NCI-H1930 (cell line): Measurements from ENCODE around the gene MRPL23.

ENCODE experiments used
- DNase-seq, 2 experiments: peaks; one replicate each; lab custom pipeline; 2025; lab: John Stamatoyannopoulos, UW

Gene MRPL23

GRCh38 chr11:1946812-1947484 lies at the start of gene MRPL23:
Gene MRPL23, plus strand, starts transcription at chr11:1947332. Its CDS starts 31 bp downstream, at chr11:1947363.
- no peak for DNase-seq

- DNase-seq, result no peak
Observed at GRCh38 chr11:1899090-1899489, 48.0 kb upstream of the MRPL23 start.

DNA sequence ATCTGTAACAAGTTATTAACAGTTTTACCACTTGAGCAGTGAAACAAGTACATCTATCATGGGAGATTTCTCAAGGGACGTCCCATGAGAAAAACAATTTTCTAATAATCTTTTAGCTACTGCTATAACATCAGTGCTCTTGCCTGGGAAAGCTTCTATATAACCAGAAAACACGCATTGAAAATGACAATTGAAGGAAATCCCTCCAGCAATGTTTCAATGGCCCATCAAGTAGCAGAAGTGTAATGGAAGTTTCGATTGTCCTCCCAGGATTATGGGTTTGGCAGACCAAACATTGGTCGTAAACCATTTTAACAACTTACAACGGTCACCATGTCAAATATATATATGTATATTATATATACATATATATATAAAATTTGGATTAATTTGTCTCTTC lies 47.4 kb upstream of the MRPL23 start:
- DNase-seq, result no peak

DNA sequence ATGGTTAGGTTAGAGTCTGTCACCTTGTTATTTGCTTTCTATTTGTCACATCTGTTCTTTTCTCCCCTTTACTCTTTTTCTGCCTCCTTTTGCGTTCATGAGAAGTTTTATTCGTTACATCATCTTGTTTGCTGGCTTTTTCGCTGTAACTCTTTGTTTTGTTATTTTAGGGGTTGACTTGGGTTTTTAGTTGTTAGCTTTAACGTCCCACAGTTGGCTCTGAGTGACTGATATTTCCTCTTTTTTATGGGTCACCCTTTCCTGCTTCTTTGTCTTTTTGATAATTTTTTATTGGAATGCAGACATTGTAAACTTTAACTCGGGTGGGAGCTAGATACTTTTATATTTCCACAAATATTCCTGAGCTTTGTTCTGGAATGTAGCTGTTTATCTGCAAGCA lies 41.0 kb upstream of the MRPL23 start:
- DNase-seq, result no peak

- DNase-seq, result no peak
Observed at GRCh38 chr11:1906611-1907423, 40.3 kb upstream of the MRPL23 start.

GRCh38 chr11:1908618-1909017 lies 38.5 kb upstream of the MRPL23 start:
- no peak for DNase-seq

- no peak for DNase-seq
Observed at GRCh38 chr11:1909524-1909923, 37.6 kb upstream of the MRPL23 start.

DNA sequence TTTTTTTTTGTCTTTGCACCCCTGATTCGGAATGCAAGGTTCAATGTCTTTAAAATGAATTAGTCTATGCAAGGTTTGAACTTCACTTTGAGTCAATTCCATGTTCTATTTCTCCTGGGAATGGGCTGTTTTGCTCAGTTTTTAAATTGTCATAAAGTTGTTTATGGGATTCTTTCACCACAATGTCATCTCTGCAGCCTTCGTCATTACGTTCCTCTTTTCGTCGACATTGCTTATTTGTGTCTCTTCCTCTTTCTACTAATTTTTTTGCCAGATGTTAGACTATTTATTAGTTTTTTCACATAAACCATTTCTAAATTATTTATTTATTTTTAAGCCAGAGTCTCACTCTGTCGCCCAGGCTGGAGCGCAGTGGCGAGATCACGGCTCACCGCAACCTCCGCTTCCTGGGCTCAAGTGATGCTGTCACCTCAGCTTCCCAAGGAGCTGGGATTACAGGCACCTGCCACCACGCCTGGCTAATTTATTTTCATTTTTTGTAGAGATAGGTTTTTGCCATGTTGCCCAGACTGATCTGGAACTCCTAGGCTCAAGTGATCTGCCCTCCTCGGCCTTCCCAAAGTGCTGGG lies 34.7 kb upstream of the MRPL23 start:
- no peak for DNase-seq

DNA sequence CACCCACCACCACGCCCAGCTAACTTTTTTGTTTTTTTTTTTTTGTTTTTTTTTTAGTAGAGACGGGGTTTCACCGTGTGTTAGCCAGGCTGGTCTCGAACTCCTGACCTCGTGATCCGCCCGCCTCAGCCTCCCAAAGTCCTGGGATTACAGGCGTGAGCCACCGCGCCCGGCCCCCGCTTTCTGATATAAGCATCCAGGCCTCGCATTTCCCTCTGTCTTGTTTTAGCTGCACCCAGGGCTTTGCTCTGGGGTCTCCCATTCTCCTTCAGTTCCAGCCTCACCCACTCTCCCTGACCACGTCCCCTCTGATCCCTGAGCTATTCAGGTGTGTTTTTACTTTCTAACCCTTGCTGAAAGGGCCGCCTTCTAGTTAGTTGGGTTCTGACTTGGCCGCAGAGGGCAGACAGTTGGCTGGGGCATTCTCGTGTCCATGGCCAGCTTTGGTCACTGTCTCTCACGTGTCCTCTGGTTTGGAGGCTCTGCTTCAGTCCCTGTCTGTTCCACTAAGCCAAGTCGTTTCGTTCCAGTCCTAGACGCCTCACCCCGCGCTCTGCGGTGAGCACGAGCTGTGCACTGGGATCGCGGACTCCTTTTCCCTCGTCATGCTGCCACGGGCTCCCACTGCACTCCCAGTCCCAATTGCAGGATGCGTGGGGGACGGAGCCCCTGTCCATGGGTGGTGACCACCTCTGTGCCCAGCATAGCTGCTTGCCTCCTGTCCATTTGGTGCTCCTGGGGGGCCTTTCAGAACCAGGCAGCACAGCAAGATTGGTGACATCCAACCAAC lies 33.7 kb upstream of the MRPL23 start:
- no peak for DNase-seq

GRCh38 chr11:1915795-1916131 lies 31.4 kb upstream of the MRPL23 start:
- DNase-seq, result no peak

- no peak for DNase-seq
Observed at GRCh38 chr11:1916132-1916985, 30.8 kb upstream of the MRPL23 start.

DNA sequence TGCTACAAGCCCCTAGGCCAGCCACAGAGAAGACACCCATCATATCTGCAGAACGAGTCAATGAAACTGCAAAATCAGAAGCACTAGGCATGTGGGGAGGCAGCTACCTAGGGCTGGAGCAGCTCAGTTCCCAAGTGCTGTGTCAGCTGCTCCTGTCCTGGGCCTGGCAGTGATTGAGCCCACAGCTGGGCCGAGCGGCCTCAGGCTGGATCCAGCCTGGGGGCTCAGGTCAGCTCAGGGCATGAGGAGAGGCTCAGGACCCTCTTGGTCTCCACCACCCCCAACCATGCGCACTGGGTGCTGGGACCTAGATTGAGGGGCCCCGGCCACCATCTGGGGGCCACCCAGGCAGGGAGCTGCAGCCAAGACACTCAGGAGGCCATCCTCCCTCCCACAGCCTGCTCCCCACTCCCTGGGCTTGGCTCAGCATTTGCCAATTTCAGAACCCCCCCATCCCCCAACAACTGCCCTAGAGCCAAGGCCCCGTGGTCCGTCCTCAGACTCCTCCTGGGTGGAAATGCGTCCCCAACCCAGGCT lies 30.1 kb upstream of the MRPL23 start:
- no peak for DNase-seq

DNA sequence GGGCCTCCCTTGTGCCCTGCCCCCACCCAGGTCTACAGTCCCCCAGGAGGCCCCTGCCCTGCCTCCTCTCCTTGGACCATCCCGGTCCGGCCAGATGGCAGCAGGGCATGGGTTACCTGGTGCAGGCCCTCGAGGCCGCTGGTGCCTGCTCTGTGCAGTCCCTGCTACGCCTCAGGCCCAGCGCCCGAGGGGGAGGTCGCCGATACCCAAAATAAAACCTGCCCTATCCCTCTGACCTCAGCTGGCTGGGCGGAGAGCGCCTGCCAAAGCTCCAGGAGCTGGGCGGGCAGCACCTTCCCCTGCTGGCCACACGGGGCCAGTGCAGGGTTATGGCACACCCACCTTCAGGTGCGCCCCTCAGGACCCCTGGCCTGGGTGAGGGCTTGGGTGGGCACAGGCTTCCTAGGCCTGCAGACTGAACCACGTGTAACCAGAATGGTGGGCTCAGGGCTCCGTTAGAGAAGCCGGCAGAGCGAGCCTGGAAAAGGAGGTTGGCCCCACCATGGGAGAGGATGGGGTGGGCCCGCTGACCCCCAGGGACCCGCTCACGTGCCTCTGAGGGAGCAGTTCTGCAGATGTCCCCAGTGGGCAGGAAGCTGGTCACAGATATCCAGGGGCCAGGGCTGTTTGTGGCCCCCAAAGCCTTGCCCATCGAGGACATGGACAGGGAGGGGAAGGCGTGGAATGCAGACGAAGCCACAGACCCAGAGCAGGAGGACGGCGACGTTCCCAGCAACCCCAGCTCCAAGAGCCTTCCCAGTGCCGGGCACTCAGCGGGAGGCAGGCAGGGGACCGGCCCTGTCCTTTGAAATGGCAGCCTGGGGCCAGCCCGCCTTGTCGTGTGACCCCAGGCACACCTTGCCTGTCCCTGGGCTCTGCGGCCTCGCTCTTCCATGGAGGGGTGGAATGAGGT lies 29.4 kb upstream of the MRPL23 start:
- no peak for DNase-seq

GRCh38 chr11:1918436-1919315 lies 28.5 kb upstream of the MRPL23 start:
- DNase-seq, result no peak

DNA sequence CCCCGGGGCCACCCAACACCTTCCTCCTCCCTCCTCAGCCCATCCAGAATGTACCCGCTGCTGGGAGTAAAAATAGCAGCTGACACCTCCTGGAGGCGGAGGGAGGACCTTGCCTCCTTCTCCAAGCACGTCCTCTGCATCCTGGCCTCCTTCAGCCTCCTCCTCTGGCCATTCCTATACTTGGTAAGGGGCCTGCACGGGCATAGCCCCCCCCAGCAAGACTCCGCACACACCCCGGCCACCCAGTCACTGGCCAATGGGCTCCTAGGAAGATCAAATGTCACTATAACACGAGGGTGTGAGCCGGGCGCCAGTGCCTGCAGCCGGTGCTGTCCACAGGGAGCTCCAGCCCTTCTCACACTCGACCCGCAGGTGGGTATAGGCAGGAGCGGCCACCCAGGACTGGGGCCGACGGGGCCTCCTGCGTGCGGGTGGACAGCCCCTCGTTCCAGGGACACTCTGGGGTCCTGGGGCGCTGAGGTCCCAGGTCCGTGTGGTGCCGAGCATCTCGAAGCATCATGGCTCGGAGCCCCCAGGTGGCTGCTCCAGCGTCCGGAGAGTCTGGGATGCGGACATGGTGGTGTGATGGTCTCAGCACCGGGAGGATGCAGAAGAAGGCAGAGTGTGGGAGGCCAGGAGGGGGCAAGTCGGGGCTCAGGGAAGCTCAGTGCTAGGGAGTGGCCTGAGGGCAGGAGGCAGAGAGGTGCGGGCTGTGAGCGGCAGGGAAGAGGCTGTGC lies 27.6 kb upstream of the MRPL23 start, which contains the start of gene TNNT3:
Gene TNNT3, plus strand, starts transcription at position 313 of the 737 bp plus-strand sequence. CDS start 3,172 bp downstream, outside the sequence.
- DNase-seq, result no peak

- no peak for DNase-seq
Observed at GRCh38 chr11:1920128-1920908, 26.8 kb upstream of the MRPL23 start.

DNA sequence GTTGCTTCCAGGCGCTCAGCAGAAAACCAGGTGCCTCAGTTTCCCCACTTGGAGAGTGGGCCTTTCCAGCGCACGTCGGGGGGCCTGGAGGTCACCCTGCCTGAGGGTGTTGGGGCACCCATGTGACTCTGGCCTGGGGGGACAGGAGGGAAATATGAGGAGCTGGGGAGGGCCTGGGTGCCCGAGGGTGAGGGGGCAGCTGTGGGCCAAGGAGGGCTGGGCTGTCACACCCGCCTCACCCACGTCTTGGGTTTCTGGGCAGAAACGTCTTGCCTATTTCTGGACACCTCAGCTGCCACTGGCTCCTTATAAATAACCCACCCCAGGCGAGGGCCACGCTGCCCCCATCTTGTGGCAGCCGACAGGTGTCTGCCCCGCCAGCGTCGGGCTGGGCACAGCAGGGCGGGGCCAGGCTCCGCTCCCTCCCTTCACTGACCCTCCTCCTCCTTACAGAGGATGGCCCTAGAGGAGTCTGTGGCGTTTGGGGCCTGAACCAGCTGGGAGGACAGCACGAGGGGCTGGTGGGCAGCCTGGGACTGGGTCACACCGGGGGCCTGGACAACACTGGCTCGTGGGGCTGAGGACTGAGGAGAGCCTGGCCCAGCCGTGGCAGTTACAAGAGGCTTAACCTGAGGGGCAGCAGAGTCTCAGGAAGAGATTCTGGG lies 26.1 kb upstream of the MRPL23 start:
- no peak for DNase-seq
